MM.1S (cell line): Measurements from ENCODE around the gene C2orf66.

Experiments
- DNase-seq: peaks from one replicate; pipeline ENCODE4 v3.0.0-alpha.2; 2015
- H2AFZ ChIP-seq: fragments of 300-600 bp; sonication (generic); 2 replicates; pipeline ENCODE4 v1.6.0; 2016; ENCODE audit warnings: antibody characterized with exemption, low read length
- H3F3A ChIP-seq: fragments of 300-600 bp; sonication (generic); 2 replicates; pipeline ENCODE4 v1.6.1; 2016; ENCODE audit warnings: mild to moderate bottlenecking, antibody characterized with exemption, low read length, moderate library complexity, mixed read lengths; ENCODE audit not compliant: insufficient read depth
- H3K27ac ChIP-seq: fragments of 300-600 bp; sonication (generic); 2 replicates; pipeline ENCODE4 v1.5.1; 2016; ENCODE audit warnings: mild to moderate bottlenecking, low read length
- H3K27me3 ChIP-seq: fragments of 300-600 bp; sonication (generic); replicated peaks from 2 replicates; pipeline ENCODE4 v1.6.0; 2016; ENCODE audit warnings: low read length; ENCODE audit not compliant: insufficient read depth
- H3K36me3 ChIP-seq: fragments of 300-600 bp; sonication (generic); replicated peaks from 2 replicates; pipeline ENCODE4 v1.6.1; 2016; ENCODE audit warnings: mild to moderate bottlenecking, low read length, mixed read lengths; ENCODE audit not compliant: insufficient read depth
- H3K4me1 ChIP-seq: fragments of 300-600 bp; sonication (generic); 2 replicates; pipeline ENCODE4 v1.6.1; 2016; ENCODE audit warnings: low read length, mixed read lengths
- H3K4me2 ChIP-seq: fragments of 300-600 bp; sonication (generic); 2 replicates; pipeline ENCODE4 v1.6.0; 2016; ENCODE audit warnings: low read depth, low read length
- H3K4me3 ChIP-seq: fragments of 300-600 bp; sonication (generic); 2 replicates; pipeline ENCODE4 v1.5.1; 2016; ENCODE audit warnings: low read length, mixed read lengths
- H3K79me2 ChIP-seq: fragments of 300-600 bp; sonication (generic); 2 replicates; pipeline ENCODE4 v1.6.1; 2016; ENCODE audit warnings: mixed run types, low read length, mixed read lengths
- H3K9ac ChIP-seq: fragments of 300-600 bp; sonication (generic); 2 replicates; pipeline ENCODE4 v1.6.1; 2016; ENCODE audit warnings: low read length, mixed read lengths
- H3K9me2 ChIP-seq: fragments of 300-600 bp; sonication (generic); replicated peaks from 2 replicates; pipeline ENCODE4 v1.6.1; 2016; ENCODE audit warnings: mild to moderate bottlenecking, low read length, mixed read lengths; ENCODE audit not compliant: insufficient read depth
- H3K9me3 ChIP-seq: fragments of 300-600 bp; sonication (generic); replicated peaks from 2 replicates; pipeline ENCODE4 v1.6.1; 2016; ENCODE audit warnings: mild to moderate bottlenecking, low read length, mixed read lengths; ENCODE audit not compliant: insufficient read depth
- H4K20me1 ChIP-seq: fragments of 300-600 bp; sonication (generic); 2 replicates; pipeline ENCODE4 v1.6.1; 2016; ENCODE audit warnings: mild to moderate bottlenecking, low read length, moderate library complexity, mixed read lengths; ENCODE audit not compliant: insufficient read depth
- CTCF ChIP-seq: fragments of 300-600 bp; sonication (generic); IDR thresholded peaks from 2 replicates; pipeline ENCODE4 v1.5.1; 2016; ENCODE audit warnings: antibody characterized with exemption, low read length, mixed read lengths
- EZH2 ChIP-seq: fragments of 300-600 bp; sonication (generic); optimal IDR thresholded peaks from 2 replicates; pipeline ENCODE3; 2017; ENCODE audit warnings: low read depth, mild to moderate bottlenecking, antibody characterized with exemption, low read length, mixed read lengths
- EZH2phosphoT487 ChIP-seq: fragments of 300-600 bp; sonication (generic); IDR thresholded peaks from 2 replicates; pipeline ENCODE4 v1.6.1; 2018; ENCODE audit warnings: antibody characterized with exemption, low read length

C2orf66 gene

GRCh38 chr2:196849895-196850294, 40.7 kb upstream of the C2orf66 start:
- Histone ChIP-seq H3K79me2 (no peaks in the 10 kb centered on the region), H2AFZ (no peak overlapping the region), H3K9ac (no peak overlapping the region), H3K27ac (no peak overlapping the region), H3K27me3 (no peaks in the 10 kb centered on the region), H3K36me3 (no peaks in the 10 kb centered on the region), H3K9me3 (no peaks in the 10 kb centered on the region), H3K9me2 (no peaks in the 10 kb centered on the region), H3K4me3 (no peak overlapping the region), H3F3A (no peaks in the 10 kb centered on the region), H4K20me1 (no peaks in the 10 kb centered on the region), H3K4me2 (no peak overlapping the region), H3K4me1 (no peaks in the 10 kb centered on the region)
- no peak for DNase-seq
- TF ChIP-seq EZH2phosphoT487 (no peak), EZH2 (no peak), CTCF (peak; percentile 11)

- no peaks in the 10 kb centered on the region for H3K9me3 ChIP-seq
- H3K4me1 ChIP-seq: no peaks in the 10 kb centered on the region
- no peaks in the 10 kb centered on the region for H3K27me3 ChIP-seq
- no peaks in the 10 kb centered on the region for H3K9me2 ChIP-seq
- no peaks in the 10 kb centered on the region for H3F3A ChIP-seq
- H3K4me2 ChIP-seq: no peak overlapping the region
- no peak overlapping the region for H2AFZ ChIP-seq
- no peak for TF ChIP-seq EZH2
- TF ChIP-seq EZH2phosphoT487: no peak
- no peak for TF ChIP-seq CTCF
- H3K4me3 ChIP-seq: no peak overlapping the region
- no peak overlapping the region for H3K9ac ChIP-seq
- DNase-seq: no peak
- no peak overlapping the region for H3K27ac ChIP-seq
- no peaks in the 10 kb centered on the region for H3K36me3 ChIP-seq
- H4K20me1 ChIP-seq: no peaks in the 10 kb centered on the region
- no peaks in the 10 kb centered on the region for H3K79me2 ChIP-seq
Measured at GRCh38 chr2:196846295-196846694, 37.1 kb upstream of the C2orf66 start.

GRCh38 chr2:196845371-196845770, 36.2 kb upstream of the C2orf66 start:
- no peak for DNase-seq

More at GRCh38 chr2:196845371-196845770, 36.2 kb upstream of the C2orf66 start:
- Histone ChIP-seq H4K20me1 (no peaks in the 10 kb centered on the region), H3F3A (no peaks in the 10 kb centered on the region), H2AFZ (no peak overlapping the region), H3K27me3 (no peaks in the 10 kb centered on the region), H3K9me3 (no peaks in the 10 kb centered on the region), H3K4me1 (no peaks in the 10 kb centered on the region), H3K79me2 (no peaks in the 10 kb centered on the region), H3K4me3 (no peak overlapping the region), H3K36me3 (no peaks in the 10 kb centered on the region), H3K4me2 (no peak overlapping the region), H3K27ac (no peak overlapping the region), H3K9ac (no peak overlapping the region), H3K9me2 (no peaks in the 10 kb centered on the region)
- TF ChIP-seq CTCF: no peak
- no peak for TF ChIP-seq EZH2
- TF ChIP-seq EZH2phosphoT487: no peak
